H1 (cell line): ENCODE measurements around the gene PGD. TPM values are rescaled to one million over a fixed set of nuclear protein-coding genes. Genes with fewer than 3 reads are reported as not detected.

ENCODE experiments used
- CHD1 ChIP-seq: IDR thresholded peaks from 2 replicates; pipeline ENCODE4 v1.6.1; 2012; ENCODE audit warnings: low read depth, low read length, improper control_type of control experiment
- EGR1 ChIP-seq: IDR thresholded peaks from 2 replicates; pipeline ENCODE4 v1.6.1; 2011; ENCODE audit warnings: low read depth, low read length, borderline replicate concordance
- HDAC2 ChIP-seq, 2 experiments: fragments of 300-600 bp in 1 of 2; sonication (generic) in 1 of 2; IDR thresholded peaks; 2 replicates each; pipeline ENCODE4 v1.6.1; 2011 to 2012; ENCODE audit warnings: low read depth in 2 of 2, low read length in 2 of 2, mild to moderate bottlenecking in 2 of 2, moderate library complexity in 2 of 2, borderline replicate concordance in 1 of 2, inconsistent platforms in 1 of 2
- KDM5A ChIP-seq: fragments of 200-600 bp; IDR thresholded peaks from 2 replicates; pipeline ENCODE4 v1.7.1; 2012; ENCODE audit warnings: mild to moderate bottlenecking, low read length, inconsistent platforms, mixed read lengths
- RNF2 ChIP-seq: fragments of 200-900, 300-1000 bp; sonication (generic); IDR thresholded peaks from 2 replicates; pipeline ENCODE4 v1.7.1; 2016; ENCODE audit warnings: borderline replicate concordance, low read depth, mild to moderate bottlenecking, antibody characterized with exemption, low read length; ENCODE audit not compliant: poor library complexity, severe bottlenecking; ENCODE audit errors: missing control alignments
- SP4 ChIP-seq: IDR thresholded peaks from 2 replicates; pipeline ENCODE4 v1.6.1; 2012; ENCODE audit warnings: low read length, inconsistent platforms
- SRF ChIP-seq: IDR thresholded peaks from 2 replicates; pipeline ENCODE4 v1.6.1; 2011; ENCODE audit warnings: mild to moderate bottlenecking, low read depth, low read length, moderate library complexity
- SUZ12 ChIP-seq: fragments of 200-600 bp; sonication (generic); IDR thresholded peaks from 2 replicates; pipeline ENCODE4 v1.6.1; 2012; ENCODE audit warnings: mild to moderate bottlenecking, inconsistent platforms, low read length, moderate library complexity, mixed read lengths
- polyA plus RNA-seq, 7 experiments: library from polyadenylated mRNA; depleted of rRNA in 3 of 7; stranded (reverse) in 5 of 7; unstranded in 2 of 7; fragments of >200 nt in 5 of 7; fragments of 200-250 nt in 2 of 7; gene quantifications; 1 replicate in 5 of 7; 2 replicates in 1 of 7; 4 replicates in 1 of 7; pipeline versions ENCODE4 v1.2.1 to v1.2.3, GENCODE V29; 2011 to 2013; ENCODE audit warnings: missing spikeins in 2 of 7, mixed read lengths in 2 of 7
- total RNA-seq: library from RNA; stranded (reverse); fragmentation: NEBNext Ultra II Directional; extraction: Animal tissue kit (Norgen Biotek cat#: 25700); gene quantifications from 2 replicates; pipeline ENCODE4 v1.2.1, GENCODE V29; 2021
- TF ChIP-seq, protein P1 (sequence below): fragments of 300-600 bp; sonication (generic); IDR thresholded peaks from 2 replicates; pipeline ENCODE4 v1.7.1; 2012; ENCODE audit warnings: low read length, moderate library complexity, mild to moderate bottlenecking, inconsistent platforms; ENCODE audit not compliant: insufficient replicate concordance
- TF ChIP-seq, protein P2 (sequence below): IDR thresholded peaks from 2 replicates; pipeline ENCODE4 v1.6.1; 2012; ENCODE audit warnings: low read length, inconsistent platforms

Gene PGD
- total and polyA plus RNA-seq, 2 of the 8 experiments (the other 6 are each of a cell fraction or from before 2014, with no cell fraction given): 191 to 331 TPM

DNA sequence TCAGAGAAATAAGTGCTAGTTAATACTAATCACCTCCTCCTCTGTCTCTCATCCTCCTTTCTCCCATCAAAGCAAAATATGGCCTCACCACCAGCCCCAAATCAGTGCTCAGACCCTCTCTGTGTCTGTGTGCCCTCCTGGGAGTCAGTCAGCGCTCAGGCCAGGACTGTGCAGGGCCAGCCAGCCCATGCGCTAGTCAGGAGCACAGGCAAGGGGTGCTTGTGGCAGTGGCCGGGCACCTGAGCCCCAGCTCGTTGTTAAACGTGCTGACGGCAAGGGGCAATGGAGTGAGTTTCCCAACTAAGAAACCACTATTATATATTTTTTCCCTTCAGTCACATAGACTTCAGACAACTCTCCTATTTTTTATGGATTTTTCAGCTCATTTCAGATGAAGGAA is 19.2 kb upstream of the PGD start (continued):
- TF ChIP-seq, protein P1, sequence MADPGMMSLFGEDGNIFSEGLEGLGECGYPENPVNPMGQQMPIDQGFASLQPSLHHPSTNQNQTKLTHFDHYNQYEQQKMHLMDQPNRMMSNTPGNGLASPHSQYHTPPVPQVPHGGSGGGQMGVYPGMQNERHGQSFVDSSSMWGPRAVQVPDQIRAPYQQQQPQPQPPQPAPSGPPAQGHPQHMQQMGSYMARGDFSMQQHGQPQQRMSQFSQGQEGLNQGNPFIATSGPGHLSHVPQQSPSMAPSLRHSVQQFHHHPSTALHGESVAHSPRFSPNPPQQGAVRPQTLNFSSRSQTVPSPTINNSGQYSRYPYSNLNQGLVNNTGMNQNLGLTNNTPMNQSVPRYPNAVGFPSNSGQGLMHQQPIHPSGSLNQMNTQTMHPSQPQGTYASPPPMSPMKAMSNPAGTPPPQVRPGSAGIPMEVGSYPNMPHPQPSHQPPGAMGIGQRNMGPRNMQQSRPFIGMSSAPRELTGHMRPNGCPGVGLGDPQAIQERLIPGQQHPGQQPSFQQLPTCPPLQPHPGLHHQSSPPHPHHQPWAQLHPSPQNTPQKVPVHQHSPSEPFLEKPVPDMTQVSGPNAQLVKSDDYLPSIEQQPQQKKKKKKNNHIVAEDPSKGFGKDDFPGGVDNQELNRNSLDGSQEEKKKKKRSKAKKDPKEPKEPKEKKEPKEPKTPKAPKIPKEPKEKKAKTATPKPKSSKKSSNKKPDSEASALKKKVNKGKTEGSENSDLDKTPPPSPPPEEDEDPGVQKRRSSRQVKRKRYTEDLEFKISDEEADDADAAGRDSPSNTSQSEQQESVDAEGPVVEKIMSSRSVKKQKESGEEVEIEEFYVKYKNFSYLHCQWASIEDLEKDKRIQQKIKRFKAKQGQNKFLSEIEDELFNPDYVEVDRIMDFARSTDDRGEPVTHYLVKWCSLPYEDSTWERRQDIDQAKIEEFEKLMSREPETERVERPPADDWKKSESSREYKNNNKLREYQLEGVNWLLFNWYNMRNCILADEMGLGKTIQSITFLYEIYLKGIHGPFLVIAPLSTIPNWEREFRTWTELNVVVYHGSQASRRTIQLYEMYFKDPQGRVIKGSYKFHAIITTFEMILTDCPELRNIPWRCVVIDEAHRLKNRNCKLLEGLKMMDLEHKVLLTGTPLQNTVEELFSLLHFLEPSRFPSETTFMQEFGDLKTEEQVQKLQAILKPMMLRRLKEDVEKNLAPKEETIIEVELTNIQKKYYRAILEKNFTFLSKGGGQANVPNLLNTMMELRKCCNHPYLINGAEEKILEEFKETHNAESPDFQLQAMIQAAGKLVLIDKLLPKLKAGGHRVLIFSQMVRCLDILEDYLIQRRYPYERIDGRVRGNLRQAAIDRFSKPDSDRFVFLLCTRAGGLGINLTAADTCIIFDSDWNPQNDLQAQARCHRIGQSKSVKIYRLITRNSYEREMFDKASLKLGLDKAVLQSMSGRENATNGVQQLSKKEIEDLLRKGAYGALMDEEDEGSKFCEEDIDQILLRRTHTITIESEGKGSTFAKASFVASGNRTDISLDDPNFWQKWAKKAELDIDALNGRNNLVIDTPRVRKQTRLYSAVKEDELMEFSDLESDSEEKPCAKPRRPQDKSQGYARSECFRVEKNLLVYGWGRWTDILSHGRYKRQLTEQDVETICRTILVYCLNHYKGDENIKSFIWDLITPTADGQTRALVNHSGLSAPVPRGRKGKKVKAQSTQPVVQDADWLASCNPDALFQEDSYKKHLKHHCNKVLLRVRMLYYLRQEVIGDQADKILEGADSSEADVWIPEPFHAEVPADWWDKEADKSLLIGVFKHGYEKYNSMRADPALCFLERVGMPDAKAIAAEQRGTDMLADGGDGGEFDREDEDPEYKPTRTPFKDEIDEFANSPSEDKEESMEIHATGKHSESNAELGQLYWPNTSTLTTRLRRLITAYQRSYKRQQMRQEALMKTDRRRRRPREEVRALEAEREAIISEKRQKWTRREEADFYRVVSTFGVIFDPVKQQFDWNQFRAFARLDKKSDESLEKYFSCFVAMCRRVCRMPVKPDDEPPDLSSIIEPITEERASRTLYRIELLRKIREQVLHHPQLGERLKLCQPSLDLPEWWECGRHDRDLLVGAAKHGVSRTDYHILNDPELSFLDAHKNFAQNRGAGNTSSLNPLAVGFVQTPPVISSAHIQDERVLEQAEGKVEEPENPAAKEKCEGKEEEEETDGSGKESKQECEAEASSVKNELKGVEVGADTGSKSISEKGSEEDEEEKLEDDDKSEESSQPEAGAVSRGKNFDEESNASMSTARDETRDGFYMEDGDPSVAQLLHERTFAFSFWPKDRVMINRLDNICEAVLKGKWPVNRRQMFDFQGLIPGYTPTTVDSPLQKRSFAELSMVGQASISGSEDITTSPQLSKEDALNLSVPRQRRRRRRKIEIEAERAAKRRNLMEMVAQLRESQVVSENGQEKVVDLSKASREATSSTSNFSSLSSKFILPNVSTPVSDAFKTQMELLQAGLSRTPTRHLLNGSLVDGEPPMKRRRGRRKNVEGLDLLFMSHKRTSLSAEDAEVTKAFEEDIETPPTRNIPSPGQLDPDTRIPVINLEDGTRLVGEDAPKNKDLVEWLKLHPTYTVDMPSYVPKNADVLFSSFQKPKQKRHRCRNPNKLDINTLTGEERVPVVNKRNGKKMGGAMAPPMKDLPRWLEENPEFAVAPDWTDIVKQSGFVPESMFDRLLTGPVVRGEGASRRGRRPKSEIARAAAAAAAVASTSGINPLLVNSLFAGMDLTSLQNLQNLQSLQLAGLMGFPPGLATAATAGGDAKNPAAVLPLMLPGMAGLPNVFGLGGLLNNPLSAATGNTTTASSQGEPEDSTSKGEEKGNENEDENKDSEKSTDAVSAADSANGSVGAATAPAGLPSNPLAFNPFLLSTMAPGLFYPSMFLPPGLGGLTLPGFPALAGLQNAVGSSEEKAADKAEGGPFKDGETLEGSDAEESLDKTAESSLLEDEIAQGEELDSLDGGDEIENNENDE: no peak
- TF ChIP-seq CHD1: no peak
- TF ChIP-seq HDAC2 (IDR thresholded peaks at IDR 0.05; ENCODE audit: borderline replicate concordance in 1 of 2, low read depth in 2 of 2, low read length in 2 of 2): no peak
- TF ChIP-seq, protein P2, sequence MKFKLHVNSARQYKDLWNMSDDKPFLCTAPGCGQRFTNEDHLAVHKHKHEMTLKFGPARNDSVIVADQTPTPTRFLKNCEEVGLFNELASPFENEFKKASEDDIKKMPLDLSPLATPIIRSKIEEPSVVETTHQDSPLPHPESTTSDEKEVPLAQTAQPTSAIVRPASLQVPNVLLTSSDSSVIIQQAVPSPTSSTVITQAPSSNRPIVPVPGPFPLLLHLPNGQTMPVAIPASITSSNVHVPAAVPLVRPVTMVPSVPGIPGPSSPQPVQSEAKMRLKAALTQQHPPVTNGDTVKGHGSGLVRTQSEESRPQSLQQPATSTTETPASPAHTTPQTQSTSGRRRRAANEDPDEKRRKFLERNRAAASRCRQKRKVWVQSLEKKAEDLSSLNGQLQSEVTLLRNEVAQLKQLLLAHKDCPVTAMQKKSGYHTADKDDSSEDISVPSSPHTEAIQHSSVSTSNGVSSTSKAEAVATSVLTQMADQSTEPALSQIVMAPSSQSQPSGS: no peak
- TF ChIP-seq SUZ12: no peak
- TF ChIP-seq KDM5A: no peak
- no peak for TF ChIP-seq SRF
- TF ChIP-seq RNF2: no peak
- no peak for TF ChIP-seq EGR1
- no peak for TF ChIP-seq SP4
